CD4-positive, alpha-beta T cell treated with Interleukin-12 subunit alpha and Interleukin-12 subunit beta, for 1 hour (primary cell): Measurements from ENCODE around the gene RNF11.

ENCODE experiments used
- DNase-seq: peaks from one replicate; pipeline ENCODE4 v3.0.0-alpha.2; 2020

The RNF11 gene

GRCh38 chr1:51316846-51317120 is 80.7 kb downstream of the RNF11 start:
- DNase-seq: no peak

GRCh38 chr1:51317798-51318197 is 81.7 kb downstream of the RNF11 start:
- no peak for DNase-seq

- no peak for DNase-seq
Observed at GRCh38 chr1:51320967-51321923, 85.2 kb downstream of the RNF11 start.

- no peak for DNase-seq
Observed at GRCh38 chr1:51321924-51322280, 85.8 kb downstream of the RNF11 start.

GRCh38 chr1:51322417-51323101 is 86.5 kb downstream of the RNF11 start:
- DNase-seq: no peak
